ENCODE data around the gene TLL2.

DNA sequence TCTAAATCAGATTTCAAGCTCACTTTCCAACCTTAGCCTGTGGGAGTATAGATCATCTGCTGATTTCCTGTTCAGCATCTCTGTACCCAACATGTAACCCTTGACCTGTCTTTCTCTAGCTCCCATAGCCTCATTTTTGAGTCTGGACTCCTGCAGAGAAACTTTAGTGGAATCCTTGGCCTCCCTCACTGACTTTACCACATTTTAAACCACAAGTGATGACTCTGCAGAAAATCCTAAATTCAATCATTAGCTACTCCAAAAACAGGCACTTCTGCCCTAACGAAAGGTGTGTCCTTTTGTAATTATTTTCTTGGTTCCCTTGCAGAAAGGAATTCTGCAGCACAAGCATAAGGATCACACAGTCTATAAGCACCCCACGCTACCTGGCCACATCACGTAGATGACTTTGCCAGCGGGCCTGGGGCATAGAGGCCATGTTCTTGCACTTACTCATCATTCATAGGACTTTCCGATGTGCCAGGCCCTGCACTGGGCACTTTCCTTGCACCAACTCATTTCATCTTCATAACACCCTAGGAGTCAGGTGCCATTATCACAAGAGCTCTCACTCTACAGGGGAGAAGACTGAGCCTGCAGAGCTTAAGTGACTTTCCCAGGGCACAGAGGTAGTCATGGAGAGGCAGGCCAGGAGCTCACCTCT, 97.7 kb downstream of the TLL2 start:
- TF ChIP-seq, protein P1, sequence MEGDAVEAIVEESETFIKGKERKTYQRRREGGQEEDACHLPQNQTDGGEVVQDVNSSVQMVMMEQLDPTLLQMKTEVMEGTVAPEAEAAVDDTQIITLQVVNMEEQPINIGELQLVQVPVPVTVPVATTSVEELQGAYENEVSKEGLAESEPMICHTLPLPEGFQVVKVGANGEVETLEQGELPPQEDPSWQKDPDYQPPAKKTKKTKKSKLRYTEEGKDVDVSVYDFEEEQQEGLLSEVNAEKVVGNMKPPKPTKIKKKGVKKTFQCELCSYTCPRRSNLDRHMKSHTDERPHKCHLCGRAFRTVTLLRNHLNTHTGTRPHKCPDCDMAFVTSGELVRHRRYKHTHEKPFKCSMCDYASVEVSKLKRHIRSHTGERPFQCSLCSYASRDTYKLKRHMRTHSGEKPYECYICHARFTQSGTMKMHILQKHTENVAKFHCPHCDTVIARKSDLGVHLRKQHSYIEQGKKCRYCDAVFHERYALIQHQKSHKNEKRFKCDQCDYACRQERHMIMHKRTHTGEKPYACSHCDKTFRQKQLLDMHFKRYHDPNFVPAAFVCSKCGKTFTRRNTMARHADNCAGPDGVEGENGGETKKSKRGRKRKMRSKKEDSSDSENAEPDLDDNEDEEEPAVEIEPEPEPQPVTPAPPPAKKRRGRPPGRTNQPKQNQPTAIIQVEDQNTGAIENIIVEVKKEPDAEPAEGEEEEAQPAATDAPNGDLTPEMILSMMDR (IDR thresholded peaks at IDR 0.05) = no peak
- no peak for TF ChIP-seq POLR2A (IDR thresholded peaks at IDR 0.05)
- no peak for TF ChIP-seq EP300 (IDR thresholded peaks at IDR 0.05)

All from gastroesophageal sphincter (tissue), 3 donors.